HG03025 (cell line): ENCODE measurements around the gene MIAT.

Experiments
- ATAC-seq: cut with Tn5 transposase; IDR thresholded peaks from one replicate; pipeline ENCODE4 v1.9.1; 2021; ENCODE audit warnings: mild to moderate bottlenecking, moderate library complexity; ENCODE audit not compliant: unreplicated experiment, low FRiP score

MIAT gene

GRCh38 chr22:26665813-26666231 lies 8.4 kb downstream of the MIAT start:
- no peak for ATAC-seq

GRCh38 chr22:26667140-26667539 lies 9.8 kb downstream of the MIAT start:
- ATAC-seq: no peak

- no peak for ATAC-seq
Measured at GRCh38 chr22:26669060-26669481, 11.7 kb downstream of the MIAT start.

- no peak for ATAC-seq
Measured at GRCh38 chr22:26670459-26670858, 13.1 kb downstream of the MIAT start.

- no peak for ATAC-seq
Measured at GRCh38 chr22:26671317-26672059, 14.1 kb downstream of the MIAT start.

GRCh38 chr22:26672060-26672471 lies 14.7 kb downstream of the MIAT start:
- peak; percentile 7 for ATAC-seq

GRCh38 chr22:26672590-26673468 lies 15.4 kb downstream of the MIAT start:
- peak; percentile 70 for ATAC-seq

- no peak for ATAC-seq
Measured at GRCh38 chr22:26673486-26673885, 16.1 kb downstream of the MIAT start.

GRCh38 chr22:26674211-26675190 lies 17.1 kb downstream of the MIAT start:
- no peak for ATAC-seq

- ATAC-seq: no peak
Measured at GRCh38 chr22:26675687-26676268, 18.4 kb downstream of the MIAT start.

GRCh38 chr22:26677217-26677616 lies 19.8 kb downstream of the MIAT start:
- no peak for ATAC-seq

GRCh38 chr22:26679003-26679629 lies 21.7 kb downstream of the MIAT start:
- no peak for ATAC-seq

GRCh38 chr22:26680485-26680884 lies 23.1 kb downstream of the MIAT start:
- ATAC-seq: no peak

- no peak for ATAC-seq
Measured at GRCh38 chr22:26681395-26681821, 24.0 kb downstream of the MIAT start.

- no peak for ATAC-seq
Measured at GRCh38 chr22:26684168-26684567, 26.8 kb downstream of the MIAT start.

- ATAC-seq: no peak
Measured at GRCh38 chr22:26685601-26686000, 28.2 kb downstream of the MIAT start.

- ATAC-seq: no peak
Measured at GRCh38 chr22:26687439-26687838, 30.1 kb downstream of the MIAT start.

- ATAC-seq: no peak
Measured at GRCh38 chr22:26689513-26690301, 32.3 kb downstream of the MIAT start.
